OCI-LY1 (cell line): ENCODE results near the gene NTPCR.

Experiments used
- H2AFZ ChIP-seq: fragments of 200-600 bp; sonication (generic), shearing (Covaris generic); 2 replicates; pipeline ENCODE4 v1.6.0; 2014; ENCODE audit warnings: antibody characterized with exemption, mild to moderate bottlenecking, low read length
- H3F3A ChIP-seq: fragments of 200-600 bp; sonication (generic), shearing (Covaris generic); 2 replicates; pipeline ENCODE4 v1.6.0; 2014; ENCODE audit warnings: mild to moderate bottlenecking, antibody characterized with exemption, low read length, moderate library complexity; ENCODE audit not compliant: insufficient read depth
- H3K27ac ChIP-seq: fragments of 200-600 bp; sonication (generic); 2 replicates; pipeline ENCODE4 v1.5.1; 2014; ENCODE audit warnings: low read length, mixed run types, mild to moderate bottlenecking, low read depth; ENCODE audit not compliant: poor library complexity, severe bottlenecking
- H3K27me3 ChIP-seq: fragments of 200-600 bp; sonication (generic); 2 replicates; pipeline ENCODE4 v1.6.0; 2014; ENCODE audit warnings: antibody characterized with exemption, mild to moderate bottlenecking, low read length, moderate library complexity; ENCODE audit not compliant: insufficient read depth
- H3K36me3 ChIP-seq: fragments of 200-600 bp; sonication (generic); 2 replicates; pipeline ENCODE4 v1.6.1; 2014; ENCODE audit warnings: mild to moderate bottlenecking, antibody characterized with exemption, low read length, moderate library complexity, mixed read lengths; ENCODE audit not compliant: insufficient read depth
- H3K4me1 ChIP-seq: fragments of 200-600 bp; sonication (generic); 2 replicates; pipeline ENCODE4 v1.5.1; 2014; ENCODE audit warnings: mild to moderate bottlenecking, low read length, moderate library complexity; ENCODE audit not compliant: insufficient read depth, severe bottlenecking
- H3K4me2 ChIP-seq: fragments of 200-600 bp; sonication (generic), shearing (Covaris generic); 2 replicates; pipeline ENCODE4 v1.6.1; 2014; ENCODE audit warnings: low read length
- H3K4me3 ChIP-seq: fragments of 200-600 bp; sonication (generic); 2 replicates; pipeline ENCODE4 v1.5.1; 2014; ENCODE audit warnings: low read length, low read depth, mild to moderate bottlenecking, mixed read lengths; ENCODE audit not compliant: poor library complexity, severe bottlenecking
- H3K79me2 ChIP-seq: fragments of 200-600 bp; shearing (Covaris generic); 2 replicates; pipeline ENCODE4 v1.6.1; 2016; ENCODE audit warnings: mixed run types, low read length, mixed read lengths; ENCODE audit not compliant: insufficient read depth
- H3K9ac ChIP-seq: fragments of 200-600 bp; sonication (generic), shearing (Covaris generic); 2 replicates; pipeline ENCODE4 v1.6.1; 2014; ENCODE audit warnings: mild to moderate bottlenecking, low read length, mixed read lengths
- H3K9me2 ChIP-seq: fragments of 200-600 bp; sonication (generic), shearing (Covaris generic); 2 replicates; pipeline ENCODE4 v1.6.1; 2014; ENCODE audit warnings: low read depth, mild to moderate bottlenecking, low read length, mixed read lengths
- H3K9me3 ChIP-seq: fragments of 200-600 bp; shearing (Covaris generic); 2 replicates; pipeline ENCODE4 v1.6.1; 2014; ENCODE audit warnings: low read length, mixed read lengths
- H4K20me1 ChIP-seq: fragments of 200-600 bp; sonication (generic), shearing (Covaris generic); 2 replicates; pipeline ENCODE4 v1.6.0; 2016; ENCODE audit warnings: mild to moderate bottlenecking, low read length; ENCODE audit not compliant: insufficient read depth
- CTCF ChIP-seq: fragments of 200-600 bp; sonication (generic), shearing (Covaris generic); IDR thresholded peaks from 2 replicates; pipeline ENCODE4 v1.5.1; 2017; ENCODE audit warnings: mild to moderate bottlenecking, antibody characterized with exemption, low read length, moderate library complexity, mixed read lengths
- EZH2 ChIP-seq: fragments of 200-600 bp; sonication (generic), shearing (Covaris generic); IDR thresholded peaks from 2 replicates; pipeline ENCODE4 v1.8.0; 2017; ENCODE audit warnings: borderline replicate concordance, mixed run types, mild to moderate bottlenecking, antibody characterized with exemption, low read length, moderate library complexity, mixed read lengths

NTPCR gene

GRCh38 chr1:232983375-232983774 lies 33.0 kb downstream of the NTPCR start:
- Histone ChIP-seq H3K4me3 (no peak overlapping the region), H3K9me3 (no peaks in the 10 kb centered on the region), H3K9ac (no peak overlapping the region), H3K4me1 (peaks cover 6% of the 10 kb centered on the region), H3K36me3 (no peaks in the 10 kb centered on the region), H3K27ac (no peak overlapping the region), H2AFZ (no peak overlapping the region), H3K79me2 (no peaks in the 10 kb centered on the region), H3K27me3 (no peaks in the 10 kb centered on the region), H3F3A (no peaks in the 10 kb centered on the region), H3K9me2 (no peaks in the 10 kb centered on the region), H3K4me2 (no peak overlapping the region), H4K20me1 (no peaks in the 10 kb centered on the region)
- TF ChIP-seq CTCF (no peak), EZH2 (no peak)

GRCh38 chr1:232983817-232984567 lies 33.6 kb downstream of the NTPCR start:
- Histone ChIP-seq H3K4me1 (no peaks in the 10 kb centered on the region), H3K9me2 (no peaks in the 10 kb centered on the region), H4K20me1 (no peaks in the 10 kb centered on the region), H3K4me2 (no peak overlapping the region), H3K36me3 (no peaks in the 10 kb centered on the region), H3K4me3 (no peak overlapping the region), H3K79me2 (no peaks in the 10 kb centered on the region), H3F3A (no peaks in the 10 kb centered on the region), H3K27me3 (no peaks in the 10 kb centered on the region), H3K27ac (no peak overlapping the region), H2AFZ (no peak overlapping the region), H3K9ac (no peak overlapping the region), H3K9me3 (no peaks in the 10 kb centered on the region)
- TF ChIP-seq CTCF = no peak
- no peak for TF ChIP-seq EZH2

GRCh38 chr1:232984577-232985425 lies 34.4 kb downstream of the NTPCR start:
- H3K4me1 ChIP-seq = no peaks in the 10 kb centered on the region

More at GRCh38 chr1:232984577-232985425, 34.4 kb downstream of the NTPCR start:
- Histone ChIP-seq H3K9ac (no peak overlapping the region), H2AFZ (no peak overlapping the region), H3K9me2 (no peaks in the 10 kb centered on the region), H3K4me3 (no peak overlapping the region), H3K36me3 (no peaks in the 10 kb centered on the region), H4K20me1 (no peaks in the 10 kb centered on the region), H3K4me2 (no peak overlapping the region), H3K27ac (no peak overlapping the region), H3K9me3 (no peaks in the 10 kb centered on the region), H3K79me2 (no peaks in the 10 kb centered on the region), H3F3A (no peaks in the 10 kb centered on the region), H3K27me3 (no peaks in the 10 kb centered on the region)
- no peak for TF ChIP-seq EZH2
- TF ChIP-seq CTCF = no peak
